Left ventricle myocardium superior (tissue), 1 donor: Measurements from ENCODE around the gene PTPRU. TPM values are rescaled to one million over a fixed set of nuclear protein-coding genes. Genes with fewer than 3 reads are reported as not detected.

ENCODE experiments used
- ATAC-seq: fragments of 200-7000 bp; cut with Tn5 transposase; one replicate; pipeline ENCODE4 v1.9.1; 2020; ENCODE audit warnings: mild to moderate bottlenecking, moderate library complexity
- DNase-seq: peaks from one replicate; pipeline ENCODE4 v3.0.0-alpha.2; 2020
- intact Hi-C: fragments of 100-400 bp; cut with micrococcal nuclease; formaldehyde crosslinking; loops from one replicate; pipeline ENCODE4 v1.11.0; 2022
- total RNA-seq: library from RNA; stranded (reverse); fragmentation: NEBNext Ultra II Directional; extraction: Animal tissue kit (Norgen Biotek cat#: 25700); gene quantifications from one replicate; pipeline ENCODE4 v1.2.1, GENCODE V29; 2021
- donor health status: DM: no; HTN: yes; CAD: no; lungs with severe emphysema.

PTPRU gene
- total RNA-seq, 1 donor from 2014 or later, result 19.2 TPM

GRCh38 chr1:29322861-29323585 is 86.7 kb downstream of the PTPRU start:
- intact Hi-C loops, result no loop called here
- DNase-seq (peak; percentile 18), ATAC-seq (no peak)

DNA sequence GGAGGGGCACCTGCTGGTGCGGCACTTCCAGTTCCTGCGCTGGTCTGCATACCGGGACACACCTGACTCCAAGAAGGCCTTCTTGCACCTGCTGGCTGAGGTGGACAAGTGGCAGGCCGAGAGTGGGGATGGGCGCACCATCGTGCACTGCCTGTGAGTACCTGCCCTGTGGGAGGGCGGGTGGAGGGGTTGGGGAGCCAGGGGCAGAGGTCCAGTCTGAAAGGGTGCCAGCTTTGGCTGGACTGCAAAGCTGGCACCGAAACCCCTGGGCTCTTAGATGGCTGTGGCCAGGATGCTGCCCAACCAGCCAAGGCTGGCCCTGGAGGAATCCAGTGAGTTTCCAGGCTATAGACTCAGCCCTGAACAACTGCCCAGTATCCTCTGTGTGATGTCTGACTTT is 87.3 kb downstream of the PTPRU start:
- intact Hi-C loops, result no loop called here
- ATAC-seq (no peak), DNase-seq (peak; percentile 22)

DNA sequence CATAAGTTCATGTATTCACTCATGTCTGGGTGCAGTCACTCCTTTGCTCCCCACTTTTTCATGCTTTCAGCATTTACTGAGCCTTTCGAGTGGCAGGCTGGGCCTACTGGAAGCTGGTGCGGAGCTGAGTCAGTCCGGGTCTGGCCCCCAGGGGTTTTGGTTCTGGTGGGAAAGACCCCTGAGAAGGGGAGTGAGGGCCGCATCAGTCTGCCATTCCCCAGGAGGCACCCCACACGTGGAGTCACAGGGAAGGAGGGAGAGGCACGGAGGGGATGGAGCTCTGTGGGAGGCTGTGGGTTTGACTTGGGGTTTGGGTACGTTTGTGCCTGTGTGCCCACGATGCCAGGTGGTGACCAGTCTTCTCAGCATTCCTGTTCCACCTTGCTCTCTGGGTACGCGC is 87.9 kb downstream of the PTPRU start:
- DNase-seq, result no peak

DNA sequence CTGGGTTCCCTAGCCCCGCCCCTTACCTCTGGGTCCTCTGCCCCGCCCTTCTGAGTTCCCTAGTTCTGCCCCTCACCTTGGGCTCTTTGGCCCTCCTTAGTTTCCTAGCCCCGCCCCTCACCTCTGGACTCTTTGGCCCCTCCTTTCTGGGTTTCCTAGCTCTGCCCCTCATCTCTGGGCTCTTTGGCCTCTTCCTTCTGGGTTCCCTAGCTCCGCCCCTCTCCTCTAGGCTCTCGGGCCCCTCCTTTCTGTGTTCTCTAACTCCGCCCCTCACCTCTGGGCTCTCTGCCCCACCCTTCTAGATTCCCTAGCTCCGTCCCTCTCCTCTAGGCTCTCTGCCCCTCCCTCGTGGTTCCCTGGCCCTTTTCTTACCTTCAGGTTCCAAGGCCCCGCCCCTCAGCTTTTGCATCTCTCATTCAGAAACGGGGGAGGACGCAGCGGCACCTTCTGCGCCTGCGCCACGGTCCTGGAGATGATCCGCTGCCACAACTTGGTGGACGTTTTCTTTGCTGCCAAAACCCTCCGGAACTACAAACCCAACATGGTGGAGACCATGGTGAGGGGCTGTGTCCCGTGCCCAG is 88.5 kb downstream of the PTPRU start:
- no peak for ATAC-seq
- intact Hi-C loops, result no loop called here
- DNase-seq, result no peak

More for the DNA sequence above, 87.9 kb downstream of the PTPRU start:
- no peak for ATAC-seq
- intact Hi-C loops, result no loop called here

GRCh38 chr1:29325675-29326074 is 89.4 kb downstream of the PTPRU start:
- ATAC-seq, result peak; percentile 95
- peak; percentile 79 for DNase-seq
- intact Hi-C loops, result no loop called here

- intact Hi-C loops, result no loop called here
- no peak for ATAC-seq
- DNase-seq, result no peak
Observed at GRCh38 chr1:29326123-29326522, 89.8 kb downstream of the PTPRU start.

- intact Hi-C loops, result no loop called here
- no peak for DNase-seq
- no peak for ATAC-seq
Observed at GRCh38 chr1:29327223-29327935, 91.1 kb downstream of the PTPRU start.

DNA sequence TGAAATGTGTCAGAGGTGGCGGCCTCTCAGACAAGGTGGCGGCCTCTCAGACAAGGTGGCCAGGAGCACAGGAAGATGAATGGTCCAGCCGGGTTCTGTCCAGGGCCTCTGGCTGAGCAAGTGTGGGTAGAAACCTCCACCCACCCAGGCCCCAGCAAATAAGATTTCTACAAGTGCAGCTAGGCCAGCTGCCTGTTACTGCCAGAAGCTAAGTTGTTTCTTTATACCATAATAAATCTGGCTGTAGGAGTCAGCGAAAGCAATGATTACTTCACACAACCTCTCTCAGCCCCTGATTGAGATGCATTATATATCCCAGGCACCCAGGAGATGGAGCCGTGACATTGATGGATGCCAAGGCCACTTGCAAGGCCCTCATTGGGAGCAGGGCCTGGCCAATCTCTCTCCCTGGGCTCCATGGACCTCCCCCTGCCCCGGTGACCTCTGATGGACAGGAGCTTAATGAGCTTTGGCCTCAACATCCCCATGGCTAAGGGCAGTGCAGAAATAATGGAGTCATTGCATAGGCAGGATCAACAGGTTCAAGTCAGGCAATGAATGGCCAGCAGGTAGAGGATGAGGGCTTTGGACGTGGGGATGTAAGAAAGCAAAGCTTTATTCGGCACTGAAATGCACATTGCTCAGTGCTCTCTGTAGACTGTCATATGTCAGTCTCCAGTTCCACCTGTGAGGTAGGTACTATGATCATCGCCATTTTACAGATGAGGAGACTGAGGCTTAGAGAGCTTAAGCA is 92.9 kb downstream of the PTPRU start:
- no peak for DNase-seq
- intact Hi-C loops, result no loop called here
- no peak for ATAC-seq

GRCh38 chr1:29330089-29330488 is 93.8 kb downstream of the PTPRU start:
- intact Hi-C loops, result no loop called here
- DNase-seq (no peak), ATAC-seq (no peak)

- intact Hi-C loops, result no loop called here
- DNase-seq, result no peak
- ATAC-seq, result no peak
Observed at GRCh38 chr1:29330856-29331255, 94.5 kb downstream of the PTPRU start.

DNA sequence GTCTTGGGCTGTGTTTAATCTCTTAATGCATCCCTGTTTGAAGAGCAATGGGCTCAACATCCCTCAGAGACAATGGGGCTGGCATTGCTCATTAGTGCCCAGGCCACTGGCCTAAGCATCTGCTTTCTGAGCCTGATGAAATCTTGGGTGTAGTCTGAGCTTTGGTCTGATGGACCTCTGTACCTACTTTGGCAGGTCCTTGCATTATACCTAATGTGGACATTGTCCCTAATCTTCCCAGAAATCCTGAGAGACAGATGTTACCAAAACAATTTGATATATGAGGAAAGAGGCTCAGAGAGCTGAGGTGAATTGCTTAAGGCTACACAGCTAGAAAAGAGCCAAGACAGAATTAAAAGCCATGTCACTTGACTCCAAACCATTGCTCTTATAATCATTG is 95.0 kb downstream of the PTPRU start:
- no peak for ATAC-seq
- intact Hi-C loops, result no loop called here
- DNase-seq, result no peak

GRCh38 chr1:29331729-29332128 is 95.4 kb downstream of the PTPRU start:
- intact Hi-C loops, result no loop called here
- no peak for ATAC-seq
- DNase-seq, result no peak

DNA sequence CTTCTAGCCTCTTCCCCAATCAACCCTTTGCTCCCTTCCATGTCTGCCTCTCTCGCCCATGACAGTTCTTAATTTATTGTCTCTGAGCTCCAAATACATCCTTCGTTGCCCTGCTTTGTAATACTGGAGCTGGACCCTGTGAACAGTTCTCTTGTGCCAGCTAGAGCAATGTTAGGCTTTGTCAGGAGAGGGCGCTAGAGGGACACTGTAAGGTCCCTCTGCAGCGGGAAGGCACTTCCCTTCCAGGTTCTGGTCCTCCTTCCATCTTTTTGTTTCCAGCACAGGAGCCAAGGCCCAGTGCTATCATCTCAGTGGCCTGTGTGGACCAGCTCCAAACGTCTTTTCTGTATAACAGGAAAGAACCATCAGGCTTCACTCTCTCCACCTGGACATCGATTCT is 95.9 kb downstream of the PTPRU start:
- DNase-seq (no peak), ATAC-seq (no peak)
- intact Hi-C loops, result no loop called here

- no peak for DNase-seq
- ATAC-seq, result no peak
- intact Hi-C loops, result no loop called here
Observed at GRCh38 chr1:29333008-29333407, 96.7 kb downstream of the PTPRU start.

DNA sequence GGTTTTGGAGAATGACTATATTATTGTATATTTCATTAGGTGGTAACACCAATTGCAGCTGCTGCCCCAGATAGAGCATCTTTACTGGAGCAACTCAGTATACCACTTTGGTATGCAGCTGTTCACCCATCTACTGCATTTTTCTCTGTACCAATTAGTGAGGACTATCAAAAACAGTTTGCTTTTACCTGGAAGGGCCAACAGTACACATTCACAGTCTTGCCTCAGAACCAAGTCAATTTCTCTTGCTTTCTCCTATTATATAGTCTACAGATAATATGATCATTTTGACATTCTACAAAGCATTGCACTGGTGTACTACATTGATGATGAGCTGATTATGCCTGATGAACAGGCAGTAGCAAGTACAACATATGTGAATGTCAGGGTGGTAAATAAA is 99.3 kb downstream of the PTPRU start:
- intact Hi-C loops, result no loop called here
- ATAC-seq (no peak), DNase-seq (no peak)

- intact Hi-C loops, result no loop called here
- DNase-seq (no peak), ATAC-seq (no peak)
Observed at GRCh38 chr1:29338908-29339575, 102.7 kb downstream of the PTPRU start.

DNA sequence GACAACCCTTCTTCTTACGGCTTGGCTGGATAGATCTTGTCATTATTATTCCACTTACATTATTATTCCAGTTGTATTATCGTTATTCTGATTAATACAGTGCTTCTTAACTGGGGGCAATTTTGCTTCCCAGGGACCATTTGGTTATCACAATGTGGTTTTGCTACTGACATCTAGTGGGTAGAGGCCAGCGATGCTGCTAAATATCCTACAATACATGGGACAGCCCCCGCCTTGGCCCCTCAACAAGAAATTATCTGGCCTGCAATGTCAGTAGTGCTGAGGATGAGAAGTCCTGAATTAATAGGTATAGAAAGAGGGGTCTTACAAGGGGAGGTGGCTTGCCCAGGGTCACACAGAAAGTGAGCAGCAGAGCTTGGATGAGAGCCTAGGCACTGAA is 105.6 kb downstream of the PTPRU start:
- DNase-seq (no peak), ATAC-seq (no peak)
- intact Hi-C loops, result no loop called here

GRCh38 chr1:29342351-29342750 is 106.0 kb downstream of the PTPRU start:
- intact Hi-C loops, result no loop called here
- DNase-seq (no peak), ATAC-seq (no peak)

GRCh38 chr1:29342983-29343382 is 106.7 kb downstream of the PTPRU start:
- ATAC-seq (no peak), DNase-seq (no peak)
- intact Hi-C loops, result no loop called here
